ENCODE data around the gene ARL14.

GRCh38 chr3:160694345-160694744, 17.4 kb downstream of the ARL14 start:
- no peak for TF ChIP-seq POLR2AphosphoS5 (IDR thresholded peaks at IDR 0.05; ENCODE audit: low read depth, low read length)
- no peak for TF ChIP-seq REST (IDR thresholded peaks at IDR 0.05; ENCODE audit: insufficient read depth in 1 of 2, low read depth in 2 of 2, low read length in 2 of 2)
- no peak for TF ChIP-seq TAF1 (IDR thresholded peaks at IDR 0.05; ENCODE audit: borderline replicate concordance, insufficient read depth, low read length)
- no peak for TF ChIP-seq SIN3A (IDR thresholded peaks at IDR 0.05; ENCODE audit: borderline replicate concordance, insufficient read depth, low read length)
- no peak for TF ChIP-seq FOXP2 (optimal IDR thresholded peaks at IDR 0.05; ENCODE audit: borderline replicate concordance, extremely low read depth, extremely low read length, insufficient read depth)
